ENCODE results near the gene PRDM16. TPM values are rescaled to one million over a fixed set of nuclear protein-coding genes. Genes with fewer than 3 reads are reported as not detected.

Gene PRDM16
- total RNA-seq, 1 experiment from 2014 or later: 1.6 TPM

- Mint-ChIP-seq H3K27ac (no peak overlapping the region), H3K9me3 (no peaks in the 10 kb centered on the region), H3K36me3 (no peaks in the 10 kb centered on the region), H3K4me1 (no peaks in the 10 kb centered on the region), H3K27me3 (ENCODE audit: low read depth) (no peaks in the 10 kb centered on the region), H3K4me3 (no peak overlapping the region)
- POLR2A ChIA-PET: no interaction called here
- CTCF ChIA-PET: no interaction called here
- TF ChIP-seq, protein P1, sequence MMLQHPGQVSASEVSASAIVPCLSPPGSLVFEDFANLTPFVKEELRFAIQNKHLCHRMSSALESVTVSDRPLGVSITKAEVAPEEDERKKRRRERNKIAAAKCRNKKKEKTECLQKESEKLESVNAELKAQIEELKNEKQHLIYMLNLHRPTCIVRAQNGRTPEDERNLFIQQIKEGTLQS (CRISPR knock-in tag; conservative IDR thresholded peaks at IDR 0.05): no peak
- TF ChIP-seq, protein P2, sequence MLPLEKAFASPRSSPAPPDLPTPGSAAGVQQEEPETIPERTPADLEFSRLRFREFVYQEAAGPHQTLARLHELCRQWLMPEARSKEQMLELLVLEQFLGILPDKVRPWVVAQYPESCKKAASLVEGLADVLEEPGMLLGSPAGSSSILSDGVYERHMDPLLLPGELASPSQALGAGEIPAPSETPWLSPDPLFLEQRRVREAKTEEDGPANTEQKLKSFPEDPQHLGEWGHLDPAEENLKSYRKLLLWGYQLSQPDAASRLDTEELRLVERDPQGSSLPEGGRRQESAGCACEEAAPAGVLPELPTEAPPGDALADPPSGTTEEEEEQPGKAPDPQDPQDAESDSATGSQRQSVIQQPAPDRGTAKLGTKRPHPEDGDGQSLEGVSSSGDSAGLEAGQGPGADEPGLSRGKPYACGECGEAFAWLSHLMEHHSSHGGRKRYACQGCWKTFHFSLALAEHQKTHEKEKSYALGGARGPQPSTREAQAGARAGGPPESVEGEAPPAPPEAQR (CRISPR knock-in tag; IDR thresholded peaks at IDR 0.05): no peak
- no peak for TF ChIP-seq MYBL2 (CRISPR knock-in tag; IDR thresholded peaks at IDR 0.05)
- TF ChIP-seq CDX4 (CRISPR knock-in tag; IDR thresholded peaks at IDR 0.05; ENCODE audit: borderline replicate concordance): no peak
- TF ChIP-seq, protein P3, sequence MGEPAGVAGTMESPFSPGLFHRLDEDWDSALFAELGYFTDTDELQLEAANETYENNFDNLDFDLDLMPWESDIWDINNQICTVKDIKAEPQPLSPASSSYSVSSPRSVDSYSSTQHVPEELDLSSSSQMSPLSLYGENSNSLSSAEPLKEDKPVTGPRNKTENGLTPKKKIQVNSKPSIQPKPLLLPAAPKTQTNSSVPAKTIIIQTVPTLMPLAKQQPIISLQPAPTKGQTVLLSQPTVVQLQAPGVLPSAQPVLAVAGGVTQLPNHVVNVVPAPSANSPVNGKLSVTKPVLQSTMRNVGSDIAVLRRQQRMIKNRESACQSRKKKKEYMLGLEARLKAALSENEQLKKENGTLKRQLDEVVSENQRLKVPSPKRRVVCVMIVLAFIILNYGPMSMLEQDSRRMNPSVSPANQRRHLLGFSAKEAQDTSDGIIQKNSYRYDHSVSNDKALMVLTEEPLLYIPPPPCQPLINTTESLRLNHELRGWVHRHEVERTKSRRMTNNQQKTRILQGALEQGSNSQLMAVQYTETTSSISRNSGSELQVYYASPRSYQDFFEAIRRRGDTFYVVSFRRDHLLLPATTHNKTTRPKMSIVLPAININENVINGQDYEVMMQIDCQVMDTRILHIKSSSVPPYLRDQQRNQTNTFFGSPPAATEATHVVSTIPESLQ (CRISPR knock-in tag; IDR thresholded peaks at IDR 0.05): no peak
- TF ChIP-seq TP53 (CRISPR knock-in tag; IDR thresholded peaks at IDR 0.05): no peak
- no peak for TF ChIP-seq AFF4 (CRISPR knock-in tag; IDR thresholded peaks at IDR 0.05; ENCODE audit: borderline replicate concordance)
- DNase-seq (ENCODE audit: low spot score) (no peak), ATAC-seq (no peak)
Measured at GRCh38 chr1:3326516-3327388, 257.7 kb downstream of the PRDM16 start.

DNA sequence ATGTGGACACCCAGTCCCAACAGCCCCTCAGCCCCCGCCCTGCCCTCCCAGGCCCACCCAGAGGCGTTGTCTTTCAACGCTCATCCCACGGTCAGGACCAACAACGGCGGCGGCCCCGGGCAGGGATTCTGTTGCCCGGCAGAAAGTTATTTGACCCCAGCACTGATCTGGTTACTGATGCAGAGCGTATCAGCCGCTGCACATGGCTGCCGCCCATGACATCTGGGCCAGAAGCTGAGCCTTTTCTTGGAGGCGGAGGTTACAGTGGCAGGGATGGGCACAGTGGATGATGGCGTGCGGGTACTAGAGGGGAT, 258.3 kb downstream of the PRDM16 start:
- TF ChIP-seq IRF2 (CRISPR knock-in tag; IDR thresholded peaks at IDR 0.05; ENCODE audit: borderline replicate concordance, low read depth): no peak
- no peak for TF ChIP-seq EMX1 (CRISPR knock-in tag; IDR thresholded peaks at IDR 0.05)
- TF ChIP-seq ZNF219 (CRISPR knock-in tag; IDR thresholded peaks at IDR 0.05; ENCODE audit: borderline replicate concordance): no peak
- no peak for TF ChIP-seq MXD4 (CRISPR knock-in tag; IDR thresholded peaks at IDR 0.05; ENCODE audit: borderline replicate concordance)
- TF ChIP-seq, protein P1 (CRISPR knock-in tag; conservative IDR thresholded peaks at IDR 0.05): no peak
- no peak for TF ChIP-seq GRHL2 (CRISPR knock-in tag; IDR thresholded peaks at IDR 0.05; ENCODE audit: insufficient replicate concordance, severe bottlenecking)
- no peak for TF ChIP-seq GABPB1 (CRISPR knock-in tag; IDR thresholded peaks at IDR 0.05)
- no peak for TF ChIP-seq SMAD4 (CRISPR knock-in tag; IDR thresholded peaks at IDR 0.05)
- no peaks in the 10 kb centered on the region for H3K4me1 Mint-ChIP-seq
- H3K9me3 Mint-ChIP-seq: no peaks in the 10 kb centered on the region
- no peak for ATAC-seq
- H3K27me3 Mint-ChIP-seq (ENCODE audit: low read depth): no peaks in the 10 kb centered on the region
- CTCF ChIA-PET: no interaction called here
- no peak for DNase-seq (ENCODE audit: low spot score)
- POLR2A ChIA-PET: no interaction called here
- H3K4me3 Mint-ChIP-seq: no peak overlapping the region
- H3K36me3 Mint-ChIP-seq: no peaks in the 10 kb centered on the region
- H3K27ac Mint-ChIP-seq: no peak overlapping the region
